HFFc6 (cell line): Measurements from ENCODE around the gene MVD. TPM values are rescaled to one million over a fixed set of nuclear protein-coding genes. Genes with fewer than 3 reads are reported as not detected.

Experiments
- DNase-seq: peaks from one replicate; pipeline ENCODE4 v3.0.0-alpha.2; 2018
- H3K27ac Mint-ChIP-seq: 2 replicates; pipeline ENCODE4 v1.8.0; 2020; ENCODE audit warnings: mild to moderate bottlenecking, mixed read lengths
- H3K27me3 Mint-ChIP-seq: 2 replicates; pipeline ENCODE4 v1.8.0; 2021; ENCODE audit warnings: mild to moderate bottlenecking, moderate library complexity, mixed read lengths; ENCODE audit not compliant: insufficient read depth
- H3K36me3 Mint-ChIP-seq: 2 replicates; pipeline ENCODE4 v1.8.0; 2021; ENCODE audit warnings: low read depth, mixed read lengths
- H3K4me1 Mint-ChIP-seq: 2 replicates; pipeline ENCODE4 v1.8.0; 2020; ENCODE audit warnings: low read depth, mixed read lengths
- H3K4me3 Mint-ChIP-seq: 2 replicates; pipeline ENCODE4 v1.8.0; 2020; ENCODE audit warnings: mild to moderate bottlenecking, moderate library complexity, mixed read lengths
- H3K9me3 Mint-ChIP-seq: 2 replicates; pipeline ENCODE4 v1.8.0; 2020; ENCODE audit warnings: mild to moderate bottlenecking, mixed read lengths
- CTCF ChIP-seq: fragments of 200-600 bp; sonication (generic); IDR thresholded peaks from 2 replicates; pipeline ENCODE4 v1.5.0; 2021; ENCODE audit warnings: antibody characterized with exemption, mild to moderate bottlenecking
- total RNA-seq, 6 experiments: library from RNA; stranded (reverse); fragmentation: NEBNext Ultra II Directional; extraction: Animal tissue kit (Norgen Biotek cat#: 25700); gene quantifications; 2 replicates in 1 of 6; 3 replicates in 5 of 6; pipeline ENCODE4 v1.2.3, GENCODE V29; 2021

MVD gene
- total RNA-seq, 6 experiments from 2014 or later: 21.1 to 28.0 (median 24.0) TPM

- Mint-ChIP-seq H3K4me3 (no peak overlapping the region), H3K27ac (no peak overlapping the region), H3K9me3 (no peaks in the 10 kb centered on the region), H3K27me3 (peaks cover 23% of the 10 kb centered on the region), H3K36me3 (no peaks in the 10 kb centered on the region), H3K4me1 (0 out of 2 replicates have a peak, but pooled peaks cover 16% of the 10 kb centered on the region)
- TF ChIP-seq CTCF: no peak
- DNase-seq: no peak
These were observed 21.8 kb upstream of the MVD start for GRCh38 chr16:88684569-88685155.

GRCh38 chr16:88681709-88682451, 19.0 kb upstream of the MVD start:
- Mint-ChIP-seq H3K27me3 (peaks cover 19% of the 10 kb centered on the region), H3K36me3 (no peaks in the 10 kb centered on the region), H3K4me1 (0 out of 2 replicates have a peak, but pooled peaks cover 16% of the 10 kb centered on the region), H3K4me3 (no peak overlapping the region), H3K9me3 (no peaks in the 10 kb centered on the region), H3K27ac (no peak overlapping the region)
- no peak for DNase-seq
- TF ChIP-seq CTCF: no peak

- peak; percentile 62 for TF ChIP-seq CTCF
- no peak for DNase-seq
- H3K9me3 Mint-ChIP-seq: no peaks in the 10 kb centered on the region
- H3K36me3 Mint-ChIP-seq: no peaks in the 10 kb centered on the region
- H3K4me1 Mint-ChIP-seq: 0 out of 2 replicates have a peak, but pooled peaks cover 16% of the 10 kb centered on the region
- no peak overlapping the region for H3K27ac Mint-ChIP-seq
- peaks cover 20% of the 10 kb centered on the region for H3K27me3 Mint-ChIP-seq
- no peak overlapping the region for H3K4me3 Mint-ChIP-seq
These were observed 18.3 kb upstream of the MVD start for GRCh38 chr16:88681084-88681680.

- TF ChIP-seq CTCF: no peak
- Mint-ChIP-seq H3K27me3 (peaks cover 20% of the 10 kb centered on the region), H3K4me3 (no peak overlapping the region), H3K9me3 (no peaks in the 10 kb centered on the region), H3K4me1 (0 out of 2 replicates have a peak, but pooled peaks cover 16% of the 10 kb centered on the region), H3K27ac (no peak overlapping the region), H3K36me3 (no peaks in the 10 kb centered on the region)
- no peak for DNase-seq
These were observed 17.7 kb upstream of the MVD start for GRCh38 chr16:88680554-88681083.

GRCh38 chr16:88678224-88678979, 15.5 kb upstream of the MVD start:
- DNase-seq: no peak
- no peaks in the 10 kb centered on the region for H3K9me3 Mint-ChIP-seq
- H3K36me3 Mint-ChIP-seq: no peaks in the 10 kb centered on the region
- no peak overlapping the region for H3K4me3 Mint-ChIP-seq
- TF ChIP-seq CTCF: no peak
- 0 out of 2 replicates have a peak, but pooled peaks cover 8% of the 10 kb centered on the region for H3K4me1 Mint-ChIP-seq
- peaks cover 9% of the 10 kb centered on the region; the same call in 1 of the 2 replicates for H3K27me3 Mint-ChIP-seq
- no peak overlapping the region for H3K27ac Mint-ChIP-seq
